ENCODE results near the gene FAM236A.
"Not testable (repeated sequence)": the region's sequence is repeated elsewhere in the genome, so short reads cannot be mapped to it uniquely, and the experiment has no call there.

FAM236A gene

DNA sequence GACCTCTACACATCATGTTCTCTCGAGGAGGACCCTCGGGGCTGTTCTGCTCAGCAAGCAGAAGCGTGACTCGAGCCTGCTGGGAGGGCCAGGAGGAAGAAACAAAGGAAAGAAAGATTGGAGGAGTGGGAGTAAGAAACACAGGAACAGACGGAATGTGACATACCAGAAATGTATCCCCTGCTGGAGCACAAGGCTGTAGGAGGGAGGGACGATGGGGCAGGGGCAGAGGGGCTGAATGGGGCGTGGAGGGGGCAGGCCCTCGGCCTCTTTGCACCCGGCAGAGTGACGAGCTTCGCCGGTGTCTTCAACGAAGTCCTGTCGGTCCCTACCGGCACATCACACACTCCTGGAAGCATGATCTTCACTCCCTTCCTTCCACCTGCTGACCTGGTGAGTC lies at the start of gene FAM236A:
TSS of gene FAM236A (plus strand) at position 301 of the 400 bp plus-strand sequence. CDS start at position 358, 57 bp downstream.
- not testable (repeated sequence) for DNase-seq (ENCODE audit: low read depth)

DNA sequence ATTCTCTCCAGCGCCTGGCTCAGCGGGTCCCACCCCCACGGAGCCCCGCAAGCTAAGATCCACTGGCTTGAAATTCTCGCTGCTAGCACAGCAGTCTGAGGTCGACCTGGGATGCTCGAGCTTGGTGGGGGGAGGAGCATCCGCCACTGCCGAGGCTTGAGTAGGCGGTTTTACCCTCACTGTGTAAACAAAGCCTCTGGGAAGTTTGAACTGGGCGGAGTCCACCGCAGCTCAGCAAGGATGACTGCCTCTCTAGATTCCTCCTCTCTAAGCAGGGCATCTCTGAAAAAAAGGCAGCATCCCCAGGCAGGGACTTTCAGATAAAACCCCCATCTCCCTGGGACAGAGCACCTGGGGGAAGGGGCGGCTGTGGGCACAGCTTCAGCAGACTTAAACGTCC lies 48.3 kb upstream of the FAM236A start:
- not testable (repeated sequence) for DNase-seq (ENCODE audit: low read depth)

DNA sequence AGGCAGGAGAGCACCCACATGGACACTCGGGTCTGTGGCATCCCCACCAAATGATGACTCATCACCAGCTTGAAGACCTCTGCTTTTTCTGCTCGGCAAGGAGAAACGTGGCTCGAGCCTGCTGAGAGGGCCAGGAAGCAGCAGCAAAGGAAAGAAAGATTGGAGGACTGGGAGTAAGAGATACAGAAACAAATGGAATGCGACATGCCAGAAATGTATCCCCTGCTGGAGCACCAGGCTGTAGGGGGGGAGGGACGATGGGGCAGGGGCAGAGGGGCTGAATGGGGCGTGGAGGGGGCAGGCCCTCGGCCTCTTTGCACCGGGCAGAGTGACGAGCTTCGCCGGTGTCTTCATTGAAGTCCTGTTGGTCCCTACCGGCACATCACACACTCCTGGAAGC lies 25.7 kb upstream of the FAM236A start, which contains the start of gene FAM236C:
TSS of gene FAM236C (plus strand) at position 301 of the 400 bp plus-strand sequence. CDS start 100 bp downstream, outside the sequence.
- not testable (repeated sequence) for DNase-seq (ENCODE audit: low read depth)

DNA sequence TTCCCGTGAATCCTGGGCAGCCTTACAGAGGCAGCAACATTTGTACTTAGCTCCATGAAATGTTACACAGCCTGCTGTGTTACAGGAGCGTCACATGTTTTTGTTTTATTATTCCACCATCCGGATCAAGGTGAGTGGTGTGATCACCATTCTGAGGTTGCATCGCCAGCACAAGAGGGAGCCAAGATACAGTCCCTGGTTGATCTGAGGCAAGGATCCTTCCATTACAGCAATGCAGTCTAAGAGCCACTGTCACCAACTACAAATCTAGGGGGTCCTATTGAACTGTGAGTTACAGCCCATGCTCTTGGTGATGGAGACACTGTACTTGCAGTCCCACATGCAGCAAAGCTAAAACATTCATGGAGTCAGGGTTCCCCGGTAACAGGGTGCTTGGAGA lies 21.9 kb upstream of the FAM236A start:
- DNase-seq (ENCODE audit: low read depth), result not testable (repeated sequence)

DNA sequence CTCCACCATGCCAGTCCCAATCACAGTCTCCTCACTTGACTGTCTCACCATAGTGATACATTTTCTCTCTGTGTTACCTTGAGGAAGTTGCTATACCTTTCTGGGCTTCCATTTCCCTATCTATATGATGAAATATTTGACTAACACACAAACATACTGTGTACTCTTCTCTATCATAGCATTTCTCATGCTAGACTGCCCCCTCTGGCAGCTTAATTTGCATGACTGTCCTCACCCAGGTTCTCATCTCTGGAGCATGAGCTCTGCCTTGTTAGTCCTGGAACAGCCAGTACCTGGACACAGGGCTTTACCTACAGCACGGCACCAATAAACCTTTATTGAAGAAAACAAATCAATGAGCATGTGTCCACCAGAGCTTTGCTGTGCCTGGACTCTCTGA lies 5.7 kb upstream of the FAM236A start:
- DNase-seq (ENCODE audit: low read depth), result not testable (repeated sequence)

DNA sequence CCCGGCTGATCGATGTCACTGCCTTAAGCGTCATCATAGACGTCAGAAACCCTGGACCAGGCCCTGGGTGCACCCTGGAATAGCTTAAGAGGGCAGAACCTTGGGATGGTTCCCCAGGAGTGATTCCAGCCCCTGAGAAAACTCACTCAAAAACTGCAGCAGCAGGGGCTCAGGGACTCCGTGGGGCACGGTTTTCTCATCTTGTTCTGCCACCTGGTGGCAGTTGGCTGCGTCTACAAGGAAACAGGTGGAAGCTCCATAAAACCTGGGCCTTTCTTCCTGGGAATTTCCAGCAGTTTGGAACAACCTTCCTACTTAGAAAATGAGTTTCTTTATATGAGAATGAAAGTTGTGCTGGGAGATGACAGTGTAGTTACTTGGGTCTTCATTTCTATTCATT lies 1.6 kb upstream of the FAM236A start:
- not testable (repeated sequence) for DNase-seq (ENCODE audit: low read depth)

DNA sequence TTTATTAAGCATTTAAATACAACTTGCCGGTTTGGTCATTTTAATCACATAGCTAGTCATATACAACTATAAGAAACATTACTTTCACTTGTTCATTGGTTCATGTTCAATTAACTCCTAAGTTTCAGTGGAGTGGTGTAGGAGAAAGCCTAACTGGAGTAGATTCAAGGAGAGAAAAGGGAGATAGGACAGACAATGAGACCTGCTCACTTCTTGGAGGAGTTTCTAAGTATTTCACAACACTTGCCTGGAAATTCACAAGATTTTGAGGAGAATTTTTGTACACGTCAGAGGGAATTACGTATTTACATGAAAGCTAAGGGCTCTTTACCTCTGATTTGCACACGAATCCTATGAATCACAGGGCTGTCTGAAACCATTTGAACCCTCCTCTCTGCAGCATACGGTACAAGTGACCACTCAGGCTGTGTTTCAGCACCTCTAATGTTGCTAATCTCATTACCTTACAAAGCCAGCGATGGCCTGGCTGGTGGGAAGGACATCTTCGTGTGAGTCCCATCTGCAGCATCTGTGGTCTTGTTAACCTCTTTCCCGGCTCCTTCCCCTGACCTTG lies 1.0 kb upstream of the FAM236A start:
- DNase-seq (ENCODE audit: low read depth), result not testable (repeated sequence)

DNA sequence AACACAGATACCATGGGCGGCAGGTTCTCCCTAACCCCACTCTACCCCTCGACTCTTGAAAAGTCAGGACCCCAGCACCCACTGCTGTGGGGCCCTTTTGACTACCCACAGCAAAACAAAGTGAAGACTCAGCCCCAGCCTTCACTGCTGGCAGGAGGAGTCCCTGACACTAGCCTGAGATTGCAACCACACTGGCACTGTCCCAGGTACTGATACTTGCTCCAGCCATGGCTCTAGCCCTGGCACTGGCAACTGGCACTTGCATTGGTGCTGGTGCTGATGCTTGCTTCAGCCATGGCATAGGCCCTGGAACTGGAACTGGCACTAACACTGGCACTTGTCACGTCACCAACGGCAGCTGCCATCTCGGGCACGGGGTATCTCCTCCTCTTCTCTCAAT lies 4.3 kb downstream of the FAM236A start:
- not testable (repeated sequence) for DNase-seq (ENCODE audit: low read depth)

DNA sequence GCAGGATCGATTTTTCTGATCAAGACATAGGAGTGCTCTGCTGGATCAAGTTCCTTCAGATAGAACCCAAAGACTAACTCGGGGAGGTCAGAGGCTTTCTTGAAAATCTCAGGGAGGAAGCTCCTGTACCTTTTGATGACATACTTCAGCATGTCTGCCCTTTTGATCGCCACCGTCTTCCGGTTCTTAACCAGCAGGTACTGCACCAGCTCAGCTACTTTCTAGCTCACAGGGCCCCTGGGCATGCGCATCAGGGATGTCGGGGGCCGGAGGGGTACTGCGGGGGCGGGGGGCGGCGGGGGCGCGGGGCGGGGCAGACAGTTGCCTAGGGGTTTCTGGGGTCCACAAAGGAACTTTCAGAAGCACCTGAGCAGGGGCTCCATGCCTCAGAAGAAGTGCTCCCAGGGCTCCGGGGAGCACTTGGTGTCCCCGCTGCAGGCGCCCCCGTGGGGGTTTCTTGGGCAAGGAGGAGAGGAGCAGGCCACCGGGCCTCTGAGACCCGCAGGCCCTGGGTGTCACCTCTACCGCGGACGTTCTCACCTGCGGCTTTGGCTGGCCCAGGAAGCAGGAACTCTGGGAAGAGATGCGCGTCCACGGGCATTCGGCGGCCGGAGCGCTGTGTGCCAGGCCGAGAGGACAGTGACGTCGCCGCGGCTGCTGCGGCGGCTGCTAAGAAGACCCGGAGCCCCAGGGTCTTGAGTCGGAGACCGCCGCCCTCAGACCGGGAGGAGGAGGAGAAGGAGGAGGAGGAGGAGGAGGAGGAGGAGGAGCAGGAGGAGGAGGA lies 5.2 kb downstream of the FAM236A start:
- DNase-seq (ENCODE audit: low read depth), result not testable (repeated sequence)

DNA sequence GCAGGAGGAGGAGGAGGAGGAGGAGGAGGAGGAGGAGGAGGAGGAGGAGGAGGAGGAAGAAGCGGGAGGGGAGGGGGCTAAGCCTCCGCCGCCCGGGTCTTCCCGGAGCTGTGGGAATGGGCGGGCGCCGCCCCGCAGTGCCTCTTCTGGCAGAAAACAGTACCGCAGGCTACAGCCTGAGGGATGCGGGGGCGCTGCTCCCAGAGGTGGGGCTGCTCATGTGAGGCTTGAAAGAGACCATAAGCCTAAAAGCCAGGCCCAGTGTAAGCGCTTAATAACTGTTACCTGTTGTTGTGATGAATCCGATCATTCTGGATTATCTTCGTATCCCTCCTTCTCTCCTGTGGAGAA lies 5.8 kb downstream of the FAM236A start, which contains the start of gene DMRTC1:
TSS of gene DMRTC1 (minus strand) at position 19 of the 351 bp plus-strand sequence. CDS start 68,143 bp downstream, outside the sequence.
- not testable (repeated sequence) for DNase-seq (ENCODE audit: low read depth)

DNA sequence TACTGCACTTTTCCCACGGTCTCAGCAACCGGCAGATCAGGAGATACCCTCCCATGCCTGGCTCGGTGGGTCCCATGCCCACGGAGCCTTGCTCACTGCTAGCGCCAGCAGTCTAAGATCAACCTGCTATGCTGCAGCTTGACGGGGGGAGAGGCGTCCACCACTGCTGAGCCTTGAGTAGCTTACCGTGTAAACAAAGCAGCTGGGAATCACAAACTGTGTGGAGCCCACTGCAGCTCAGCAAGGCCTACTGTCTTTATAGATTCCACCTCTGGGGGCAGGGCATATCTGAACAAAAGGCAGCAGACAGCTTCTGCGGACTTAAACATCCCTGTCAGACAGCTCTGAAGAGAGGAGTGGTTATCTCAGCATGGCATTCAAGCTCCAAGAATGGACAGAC lies 22.0 kb downstream of the FAM236A start:
- not testable (repeated sequence) for DNase-seq (ENCODE audit: low read depth)

DNA sequence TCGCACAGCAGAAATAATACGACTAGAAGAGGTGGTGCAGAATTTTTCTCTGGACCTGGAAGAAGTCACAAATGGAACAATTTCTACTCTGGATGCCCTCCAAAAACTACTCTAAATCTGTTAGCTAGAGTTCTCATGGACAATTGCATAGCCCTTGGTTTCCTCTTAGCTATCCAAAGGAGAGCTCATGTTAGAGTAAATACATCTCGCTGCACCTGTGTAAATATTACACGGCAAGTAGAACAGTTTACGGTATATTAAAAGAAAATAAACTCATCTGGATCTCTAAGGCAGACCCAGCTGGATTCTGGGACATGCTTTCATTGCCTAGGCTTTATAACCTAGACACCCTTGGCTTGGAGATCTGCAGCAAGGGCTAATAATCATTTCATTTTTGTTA lies 33.9 kb downstream of the FAM236A start:
- DNase-seq (ENCODE audit: low read depth), result not testable (repeated sequence)

DNA sequence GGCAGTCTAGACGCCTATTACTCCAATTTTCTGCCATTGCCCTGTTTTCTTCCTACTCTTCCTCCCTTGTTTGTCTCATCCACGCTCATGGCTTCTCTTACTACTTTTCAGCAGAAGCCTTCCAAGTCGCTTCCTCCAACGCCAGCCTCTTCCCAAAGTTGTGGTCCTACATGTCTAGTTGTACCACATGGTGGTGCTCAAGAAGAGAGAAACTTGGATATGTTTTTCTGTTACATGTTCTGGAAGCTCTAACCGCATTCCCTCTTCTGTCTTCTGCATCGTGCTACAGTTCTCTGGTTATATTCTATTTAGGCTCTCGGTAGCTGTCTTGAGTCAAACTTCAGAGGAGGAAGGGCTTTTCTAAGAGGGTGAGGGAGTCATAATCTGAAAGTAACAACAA lies 36.9 kb downstream of the FAM236A start:
- DNase-seq (ENCODE audit: low read depth), result not testable (repeated sequence)

DNA sequence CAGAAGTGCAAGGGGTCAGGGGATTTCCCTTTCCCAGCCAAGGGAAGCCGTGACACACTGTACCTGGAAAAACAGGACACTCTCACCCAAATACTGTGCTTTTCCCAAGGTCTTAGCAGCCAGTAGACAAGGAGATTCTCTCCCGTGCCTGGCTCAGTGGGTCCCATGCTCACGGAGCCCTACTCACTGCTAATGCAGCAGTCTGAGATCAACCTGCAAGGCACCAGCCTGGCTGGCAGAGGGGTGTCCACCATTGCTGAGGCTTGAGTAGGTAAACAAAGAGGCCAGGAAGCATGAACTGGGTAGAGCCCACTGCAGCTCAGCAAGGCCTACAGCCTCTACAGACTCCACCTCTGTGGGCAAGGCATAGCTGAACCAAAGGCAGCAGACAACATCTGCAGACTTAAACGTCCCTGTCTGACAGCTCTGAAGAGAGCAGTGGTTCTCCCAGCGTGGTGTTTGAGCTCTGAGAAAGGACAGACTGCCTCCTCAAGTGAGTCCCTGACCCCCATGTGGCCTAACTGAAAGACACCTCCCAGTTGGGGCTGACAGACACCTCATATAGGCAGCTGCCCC lies 43.0 kb downstream of the FAM236A start:
- not testable (repeated sequence) for DNase-seq (ENCODE audit: low read depth)
